Measurements from ENCODE around the gene MRNIP. TPM values are rescaled to one million over a fixed set of nuclear protein-coding genes. Genes with fewer than 3 reads are reported as not detected.

MRNIP gene
- total RNA-seq, 6 experiments from 2014 or later = 8.2 to 13.5 (median 9.9) TPM

- Mint-ChIP-seq H3K9me3 (no peaks in the 10 kb centered on the region), H3K4me3 (no peak overlapping the region), H3K27me3 (ENCODE audit: insufficient read depth) (peaks cover 6% of the 10 kb centered on the region; the same call in 1 of the 2 replicates), H3K36me3 (ENCODE audit: low read depth) (no peaks in the 10 kb centered on the region), H3K4me1 (ENCODE audit: low read depth) (no peaks in the 10 kb centered on the region; the same call in 1 of the 2 replicates), H3K27ac (no peak overlapping the region)
- TF ChIP-seq, protein P1, sequence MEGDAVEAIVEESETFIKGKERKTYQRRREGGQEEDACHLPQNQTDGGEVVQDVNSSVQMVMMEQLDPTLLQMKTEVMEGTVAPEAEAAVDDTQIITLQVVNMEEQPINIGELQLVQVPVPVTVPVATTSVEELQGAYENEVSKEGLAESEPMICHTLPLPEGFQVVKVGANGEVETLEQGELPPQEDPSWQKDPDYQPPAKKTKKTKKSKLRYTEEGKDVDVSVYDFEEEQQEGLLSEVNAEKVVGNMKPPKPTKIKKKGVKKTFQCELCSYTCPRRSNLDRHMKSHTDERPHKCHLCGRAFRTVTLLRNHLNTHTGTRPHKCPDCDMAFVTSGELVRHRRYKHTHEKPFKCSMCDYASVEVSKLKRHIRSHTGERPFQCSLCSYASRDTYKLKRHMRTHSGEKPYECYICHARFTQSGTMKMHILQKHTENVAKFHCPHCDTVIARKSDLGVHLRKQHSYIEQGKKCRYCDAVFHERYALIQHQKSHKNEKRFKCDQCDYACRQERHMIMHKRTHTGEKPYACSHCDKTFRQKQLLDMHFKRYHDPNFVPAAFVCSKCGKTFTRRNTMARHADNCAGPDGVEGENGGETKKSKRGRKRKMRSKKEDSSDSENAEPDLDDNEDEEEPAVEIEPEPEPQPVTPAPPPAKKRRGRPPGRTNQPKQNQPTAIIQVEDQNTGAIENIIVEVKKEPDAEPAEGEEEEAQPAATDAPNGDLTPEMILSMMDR (IDR thresholded peaks at IDR 0.05) = no peak
- no peak for DNase-seq
Observed at GRCh38 chr5:179788193-179788854, 70.3 kb downstream of the MRNIP start.

Small RNA genes lying within 50 kb of the gene (microRNA-seq; reads per million reads assigned to microRNA genes)
- gene MIR1229 = 51.7 reads per million, percentile 40 among the genes with 10 or more reads in this experiment

Other genes with a start within 250 kb of the MRNIP start
- gene HNRNPH1, start 235.1 kb downstream of the MRNIP start, total RNA-seq (2021; fragmentation: NEBNext Ultra II Directional; extraction: Animal tissue kit (Norgen Biotek cat#: 25700)) = 100 to 1,000 TPM; 286 to 401 (median 358) TPM
- not detected for gene CBY3, start 177.8 kb downstream of the MRNIP start, total RNA-seq (2021; fragmentation: NEBNext Ultra II Directional; extraction: Animal tissue kit (Norgen Biotek cat#: 25700))
- gene CANX, start 159.8 kb downstream of the MRNIP start, total RNA-seq (2021; fragmentation: NEBNext Ultra II Directional; extraction: Animal tissue kit (Norgen Biotek cat#: 25700)) = 100 to 1,000 TPM; 698 to 777 (median 770) TPM
- 10 to 100 TPM; 14.9 to 17.7 (median 16.5) TPM for gene MAML1, start 126.0 kb downstream of the MRNIP start, total RNA-seq (2021; fragmentation: NEBNext Ultra II Directional; extraction: Animal tissue kit (Norgen Biotek cat#: 25700))
- gene LTC4S, start 64.8 kb downstream of the MRNIP start, total RNA-seq (2021; fragmentation: NEBNext Ultra II Directional; extraction: Animal tissue kit (Norgen Biotek cat#: 25700)) = not detected
- 100 to 1,000 TPM; 129 to 166 (median 148) TPM for gene MGAT4B, start 52.0 kb downstream of the MRNIP start, total RNA-seq (2021; fragmentation: NEBNext Ultra II Directional; extraction: Animal tissue kit (Norgen Biotek cat#: 25700))
- 100 to 1,000 TPM; 188 to 282 (median 280) TPM for gene SQSTM1, start 37.9 kb downstream of the MRNIP start, total RNA-seq (2021; fragmentation: NEBNext Ultra II Directional; extraction: Animal tissue kit (Norgen Biotek cat#: 25700))
- 10 to 100 TPM; 64.6 to 90.7 (median 73.4) TPM for gene TBC1D9B, start 49.1 kb upstream of the MRNIP start, total RNA-seq (2021; fragmentation: NEBNext Ultra II Directional; extraction: Animal tissue kit (Norgen Biotek cat#: 25700))
- 1 to 10 TPM in 2 of 6 experiments, under 1 TPM in 4; 0.37 to 7.5 (median 0.93) TPM for gene RNF130, start 212.9 kb upstream of the MRNIP start, total RNA-seq (2021; fragmentation: NEBNext Ultra II Directional; extraction: Animal tissue kit (Norgen Biotek cat#: 25700))

Measured in HFFc6 (cell line).